ENCODE measurements around the gene PRDM16.

- TF ChIP-seq RAD21 (IDR thresholded peaks at IDR 0.05) (no peak), CTCF (IDR thresholded peaks at IDR 0.05; ENCODE audit: low read depth, low read length, missing input control) (no peak), MAX (IDR thresholded peaks at IDR 0.05) (no peak), REST (IDR thresholded peaks at IDR 0.05) (no peak), EGR1 (IDR thresholded peaks at IDR 0.05; ENCODE audit: low read depth in 2 of 2) (no peak), YY1 (IDR thresholded peaks at IDR 0.05) (no peak), ZBTB33 (IDR thresholded peaks at IDR 0.05) (no peak), ATF3 (IDR thresholded peaks at IDR 0.05) (no peak), JUND (IDR thresholded peaks at IDR 0.05) (no peak)
Observed at GRCh38 chr1:3022976-3023375, 46.0 kb upstream of the PRDM16 start.
